CD4-positive, alpha-beta T cell (primary cell): ENCODE measurements around the gene CACNG7. TPM values are rescaled to one million over a fixed set of nuclear protein-coding genes. Genes with fewer than 3 reads are reported as not detected.
"Not testable (repeated sequence)": the region's sequence is repeated elsewhere in the genome, so short reads cannot be mapped to it uniquely, and the experiment has no call there.

Source experiments
- ATAC-seq: fragments of 200-7000 bp; cut with Tn5 transposase; one replicate; pipeline ENCODE4 v1.10.0; 2022; ENCODE audit warnings: mild to moderate bottlenecking; ENCODE audit not compliant: poor library complexity
- CTCF ChIA-PET: fragments of 350-600 bp; sonication (Branson Sonifier 250); formaldehyde crosslinking; loops from one replicate; lab custom pipeline; 2021; ENCODE audit warnings: antibody characterized with exemption, inconsistent platforms; lab: Charles Lee
- POLR2A ChIA-PET: fragments of 350-600 bp; sonication (Branson Sonifier 250); formaldehyde crosslinking; loops from one replicate; lab custom pipeline; 2021; ENCODE audit warnings: antibody characterized with exemption, inconsistent platforms; lab: Charles Lee
- DNase-seq, 14 experiments: peaks; one replicate each; pipeline ENCODE4 v3.0.0-alpha.2; 2013 to 2020; ENCODE audit warnings: mixed read lengths in 2 of 14
- H3K27ac ChIP-seq, 2 donors: one replicate each; pipeline versions ENCODE4 v1.5.1 to v1.7.0; 2013; ENCODE audit warnings: low read length in 2 of 2, low read depth in 1 of 2, mild to moderate bottlenecking in 1 of 2
- H3K27me3 ChIP-seq, 2 experiments: 1 replicate in 1 of 2; 2 replicates in 1 of 2; pipeline versions ENCODE4 v1.6.1 to v1.7.0; 2013; ENCODE audit warnings: low read length in 2 of 2, control low read depth in 1 of 2, mild to moderate bottlenecking in 1 of 2, moderate library complexity in 1 of 2; ENCODE audit not compliant: insufficient read depth in 2 of 2, control insufficient read depth in 1 of 2
- H3K36me3 ChIP-seq: one replicate; pipeline ENCODE4 v1.6.1; 2013; ENCODE audit warnings: low read length, control low read depth; ENCODE audit not compliant: insufficient read depth
- H3K4me1 ChIP-seq: one replicate; pipeline ENCODE4 v1.6.1; 2013; ENCODE audit warnings: low read length, control low read depth; ENCODE audit not compliant: insufficient read depth
- H3K4me3 ChIP-seq: one replicate; pipeline ENCODE4 v1.5.1; 2013; ENCODE audit warnings: mild to moderate bottlenecking, low read length, moderate library complexity
- H3K9me3 ChIP-seq, 2 experiments: 1 replicate in 1 of 2; 2 replicates in 1 of 2; pipeline versions ENCODE4 v1.6.1 to v1.7.0; 2013; ENCODE audit warnings: low read length in 2 of 2, mild to moderate bottlenecking in 2 of 2, control low read depth in 1 of 2, moderate library complexity in 1 of 2; ENCODE audit not compliant: control insufficient read depth in 1 of 2, insufficient read depth in 1 of 2
- H3K27ac Mint-ChIP-seq: one replicate; pipeline ENCODE4 v1.8.0; 2020; ENCODE audit warnings: mixed read lengths
- H3K27me3 Mint-ChIP-seq: one replicate; pipeline ENCODE4 v1.8.0; 2021; ENCODE audit warnings: mixed read lengths
- H3K36me3 Mint-ChIP-seq: one replicate; pipeline ENCODE4 v1.8.0; 2021; ENCODE audit warnings: low read depth, mixed read lengths
- H3K4me1 Mint-ChIP-seq: one replicate; pipeline ENCODE4 v1.8.0; 2021; ENCODE audit warnings: low read depth, mixed read lengths
- H3K4me3 Mint-ChIP-seq: one replicate; pipeline ENCODE4 v1.8.0; 2020; ENCODE audit warnings: mild to moderate bottlenecking, mixed read lengths
- H3K9me3 Mint-ChIP-seq: one replicate; pipeline ENCODE4 v1.8.0; 2020; ENCODE audit warnings: mixed read lengths
- intact Hi-C, 2 experiments: fragments of 100-400 bp; cut with DNase I in 1 of 2; cut with micrococcal nuclease in 1 of 2; formaldehyde crosslinking; loops; one replicate each; pipeline versions ENCODE4 v1.15.1 to v1.9.0; 2023 to 2025; cut with DNase I, micrococcal nuclease
- total RNA-seq, 174 experiments: library from RNA in 2 of 174; stranded (reverse) in 2 of 174; gene quantifications; one replicate each; pipeline ENCODE4 v1.2.3 and lab custom pipeline; 2021 to 2026
- TF ChIP-seq, protein P1 (sequence below): fragments of 200-600 bp; IDR thresholded peaks from one replicate; pipeline ENCODE4 v1.8.0; 2022; ENCODE audit warnings: antibody characterized with exemption, mild to moderate bottlenecking

CACNG7 gene
- total RNA-seq, 2 experiments from 2014 or later, result not detected

DNA sequence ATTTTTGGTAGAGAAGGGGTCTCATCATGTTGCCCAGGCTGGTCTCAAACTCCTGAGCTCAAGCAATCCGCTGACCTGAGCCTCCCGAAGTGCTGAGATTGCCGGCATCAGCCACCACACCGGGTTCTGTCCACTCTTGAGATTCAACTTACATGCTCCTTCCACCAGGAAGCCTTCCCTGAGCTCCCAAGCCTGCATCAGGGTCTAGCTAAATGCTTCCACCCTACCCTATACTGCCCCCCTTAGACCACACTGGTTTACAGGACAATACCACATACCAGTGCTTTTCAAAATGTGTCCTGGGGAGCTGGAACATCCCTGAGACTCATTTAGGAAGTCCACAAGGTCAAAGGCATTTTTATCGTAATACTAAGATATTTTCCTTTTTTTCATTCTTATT, 38.5 kb downstream of the CACNG7 start:
- intact Hi-C loops, result no loop called here

DNA sequence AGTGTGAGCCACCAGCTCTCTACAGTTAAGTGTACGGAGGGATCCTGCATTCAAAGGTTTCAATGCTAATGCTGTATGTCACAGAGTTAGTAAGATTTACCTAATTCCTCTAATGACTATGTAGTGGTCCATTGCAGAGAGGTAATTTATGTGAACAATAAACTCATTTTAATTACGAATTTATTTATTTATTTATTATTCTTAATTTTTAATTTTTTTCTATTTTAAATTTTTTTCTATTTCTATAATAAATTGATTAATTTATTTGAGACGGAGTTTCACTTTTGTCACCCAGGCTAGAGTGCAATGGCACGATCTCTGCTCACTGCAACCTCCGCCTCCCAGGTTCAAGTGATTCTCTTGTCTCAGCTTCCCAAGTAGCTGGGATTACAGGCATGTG, 39.5 kb downstream of the CACNG7 start:
- intact Hi-C loops, H3K36me3 Mint-ChIP-seq, H3K4me1 Mint-ChIP-seq, H3K4me3 Mint-ChIP-seq, H3K4me3 ChIP-seq, H3K4me1 ChIP-seq, H3K27ac ChIP-seq, H3K9me3 Mint-ChIP-seq, H3K36me3 ChIP-seq, H3K9me3 ChIP-seq, H3K27ac Mint-ChIP-seq, ATAC-seq, POLR2A ChIA-PET, DNase-seq: not testable (repeated sequence)
- CTCF ChIA-PET, result interaction anchor here (0.7 kb wide), 1 partner anchor 30 kb away, joined by 3 read pairs; no protein-coding TSS in a partner anchor
- peaks cover 8 to 15% of the 10 kb centered on the region in 2 experiments for H3K27me3 ChIP-seq
- peaks cover 60% of the 10 kb centered on the region for H3K27me3 Mint-ChIP-seq

More for the DNA sequence above, 38.5 kb downstream of the CACNG7 start:
- Mint-ChIP-seq H3K4me1 (no peaks in the 10 kb centered on the region), H3K9me3 (no peaks in the 10 kb centered on the region), H3K4me3 (no peak overlapping the region), H3K36me3 (no peaks in the 10 kb centered on the region), H3K27me3 (peaks cover 63% of the 10 kb centered on the region), H3K27ac (no peak overlapping the region)
- no peaks in the 10 kb centered on the region for H3K36me3 ChIP-seq
- CTCF ChIA-PET, result no interaction called here
- H3K4me3 ChIP-seq, result no peak overlapping the region
- no peak for ATAC-seq
- peaks cover 15 to 22% of the 10 kb centered on the region in 2 experiments for H3K27me3 ChIP-seq
- H3K9me3 ChIP-seq, result peaks cover 0 to 11% of the 10 kb centered on the region in 2 experiments
- no peak for DNase-seq
- TF ChIP-seq, protein P1, sequence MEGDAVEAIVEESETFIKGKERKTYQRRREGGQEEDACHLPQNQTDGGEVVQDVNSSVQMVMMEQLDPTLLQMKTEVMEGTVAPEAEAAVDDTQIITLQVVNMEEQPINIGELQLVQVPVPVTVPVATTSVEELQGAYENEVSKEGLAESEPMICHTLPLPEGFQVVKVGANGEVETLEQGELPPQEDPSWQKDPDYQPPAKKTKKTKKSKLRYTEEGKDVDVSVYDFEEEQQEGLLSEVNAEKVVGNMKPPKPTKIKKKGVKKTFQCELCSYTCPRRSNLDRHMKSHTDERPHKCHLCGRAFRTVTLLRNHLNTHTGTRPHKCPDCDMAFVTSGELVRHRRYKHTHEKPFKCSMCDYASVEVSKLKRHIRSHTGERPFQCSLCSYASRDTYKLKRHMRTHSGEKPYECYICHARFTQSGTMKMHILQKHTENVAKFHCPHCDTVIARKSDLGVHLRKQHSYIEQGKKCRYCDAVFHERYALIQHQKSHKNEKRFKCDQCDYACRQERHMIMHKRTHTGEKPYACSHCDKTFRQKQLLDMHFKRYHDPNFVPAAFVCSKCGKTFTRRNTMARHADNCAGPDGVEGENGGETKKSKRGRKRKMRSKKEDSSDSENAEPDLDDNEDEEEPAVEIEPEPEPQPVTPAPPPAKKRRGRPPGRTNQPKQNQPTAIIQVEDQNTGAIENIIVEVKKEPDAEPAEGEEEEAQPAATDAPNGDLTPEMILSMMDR, result no peak
- H3K27ac ChIP-seq, result no peak overlapping the region
- H3K4me1 ChIP-seq, result no peaks in the 10 kb centered on the region
- POLR2A ChIA-PET, result no interaction called here

DNA sequence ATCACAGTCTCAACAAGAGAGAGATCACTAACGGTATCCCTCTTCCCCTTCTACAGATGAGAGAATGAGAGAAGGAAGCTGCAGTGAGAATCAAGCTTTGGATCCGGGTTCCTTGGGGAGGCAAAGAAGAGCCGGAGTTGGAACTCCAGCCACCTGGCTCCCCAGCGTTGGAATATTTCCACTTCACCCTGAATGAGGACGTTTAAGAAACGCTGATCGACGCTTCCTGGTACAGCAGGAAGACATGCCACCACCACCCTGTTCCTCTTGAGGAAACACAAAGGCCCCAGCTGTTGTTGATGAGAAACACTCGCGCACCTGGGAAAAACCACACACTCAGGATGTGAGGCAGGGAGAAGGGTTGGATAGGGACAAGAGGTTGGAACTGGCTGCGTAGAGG, 42.4 kb downstream of the CACNG7 start:
- H3K4me1 Mint-ChIP-seq, result no peaks in the 10 kb centered on the region
- no peak overlapping the region for H3K27ac Mint-ChIP-seq
- peaks cover 51% of the 10 kb centered on the region for H3K27me3 Mint-ChIP-seq
- peaks cover 1% of the 10 kb centered on the region for H3K9me3 Mint-ChIP-seq
- no peaks in the 10 kb centered on the region for H3K4me1 ChIP-seq
- no peak overlapping the region for H3K4me3 ChIP-seq
- DNase-seq (no peak), ATAC-seq (no peak)
- H3K36me3 ChIP-seq, result no peaks in the 10 kb centered on the region
- intact Hi-C loops, result no loop called here
- no peaks in the 10 kb centered on the region for H3K36me3 Mint-ChIP-seq
- peaks cover 9 to 18% of the 10 kb centered on the region in 2 experiments for H3K27me3 ChIP-seq
- no peak overlapping the region for H3K4me3 Mint-ChIP-seq
- CTCF ChIA-PET, result no interaction called here
- H3K9me3 ChIP-seq, result peaks cover 0 to 5% of the 10 kb centered on the region in 2 experiments
- no peak overlapping the region for H3K27ac ChIP-seq
- TF ChIP-seq, protein P1, result no peak
- POLR2A ChIA-PET, result no interaction called here

DNA sequence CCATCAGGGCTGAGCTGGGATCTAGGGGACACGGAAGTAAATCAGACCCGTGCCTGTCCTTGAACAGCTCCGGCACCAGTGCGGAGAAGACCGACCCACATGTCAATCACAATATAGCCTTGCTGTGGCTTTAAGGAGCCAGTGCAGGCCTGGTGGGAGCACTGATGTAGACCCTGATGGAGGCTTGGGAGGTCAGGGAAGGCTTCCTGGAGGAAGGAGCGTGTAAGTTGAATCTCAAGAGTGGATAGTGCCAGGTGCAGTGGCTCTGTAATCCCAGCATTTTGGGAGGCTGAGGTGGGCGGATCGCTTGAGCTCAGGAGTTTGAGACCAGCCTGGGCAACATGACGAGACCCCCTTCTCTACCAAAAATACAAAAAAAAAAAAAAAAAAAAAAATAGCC, 42.9 kb downstream of the CACNG7 start:
- DNase-seq (no peak), ATAC-seq (no peak)
- H3K27me3 ChIP-seq, result peaks cover 13 to 22% of the 10 kb centered on the region in 2 experiments
- intact Hi-C loops, result no loop called here
- Mint-ChIP-seq H3K27ac (no peak overlapping the region), H3K4me1 (no peaks in the 10 kb centered on the region), H3K27me3 (peaks cover 51% of the 10 kb centered on the region), H3K36me3 (no peaks in the 10 kb centered on the region), H3K4me3 (no peak overlapping the region), H3K9me3 (peaks cover 1% of the 10 kb centered on the region)
- H3K9me3 ChIP-seq, result peaks cover 0 to 5% of the 10 kb centered on the region in 2 experiments
- POLR2A ChIA-PET, result no interaction called here
- no peaks in the 10 kb centered on the region for H3K4me1 ChIP-seq
- H3K4me3 ChIP-seq, result no peak overlapping the region
- TF ChIP-seq, protein P1, result no peak
- no peaks in the 10 kb centered on the region for H3K36me3 ChIP-seq
- CTCF ChIA-PET, result no interaction called here
- H3K27ac ChIP-seq, result no peak overlapping the region
